ENCODE measurements around the gene MTMR2. TPM values are rescaled to one million over a fixed set of nuclear protein-coding genes. Genes with fewer than 3 reads are reported as not detected.

MTMR2 gene
- total and polyA plus RNA-seq, 10 of the 15 experiments (the other 5 are each of a cell fraction or from before 2014, with no cell fraction given): 7.6 to 46.6 (median 22.5) TPM

- 0 out of 2 replicates have a peak, but pooled peaks have one; percentile 26 for TF ChIP-seq RCOR1 (conservative IDR thresholded peaks at IDR 0.05; ENCODE audit: low read depth, low read length)
- TF ChIP-seq ELK1 (IDR thresholded peaks at IDR 0.05; ENCODE audit: low read depth, low read length): peak; percentile 81
- TF ChIP-seq NBN (IDR thresholded peaks at IDR 0.05): no peak; the same call in 1 of the 2 replicates
- TF ChIP-seq MTA2 (IDR thresholded peaks at IDR 0.05; ENCODE audit: low read depth): no peak
- TF ChIP-seq NR2F1 (conservative IDR thresholded peaks at IDR 0.05): peak; percentile 33; the same call in 1 of the 2 replicates
- no peak for TF ChIP-seq MTA3 (IDR thresholded peaks at IDR 0.05; ENCODE audit: borderline replicate concordance, low read length)
- TF ChIP-seq EP300 (IDR thresholded peaks at IDR 0.05; ENCODE audit: borderline replicate concordance in 1 of 2, control insufficient read depth in 1 of 2, low read depth in 2 of 2, low read length in 2 of 2): peak in 1 of 2 experiments; percentile 43; a peak in 1 of 4 replicates
- no peak for TF ChIP-seq SUPT20H (IDR thresholded peaks at IDR 0.05; ENCODE audit: borderline replicate concordance, control insufficient read depth, low read depth, low read length)
- no peak for TF ChIP-seq STAT1 (conservative IDR thresholded peaks at IDR 0.05)
- TF ChIP-seq ZBTB4 (CRISPR knock-in tag; IDR thresholded peaks at IDR 0.05): no peak
- TF ChIP-seq ESRRA (IDR thresholded peaks at IDR 0.05; ENCODE audit: low read length): no peak
- TF ChIP-seq YY1 (IDR thresholded peaks at IDR 0.05; ENCODE audit: low read depth, low read length): 0 out of 2 replicates have a peak, but pooled peaks have one; percentile 30
- peak; percentile 69; the same call in 1 of the 2 replicates for TF ChIP-seq MYB (IDR thresholded peaks at IDR 0.05; ENCODE audit: borderline replicate concordance, low read depth, low read length)
- no peak for TF ChIP-seq E4F1 (IDR thresholded peaks at IDR 0.05; ENCODE audit: borderline replicate concordance, partially characterized antibody)
- no peak for TF ChIP-seq CEBPZ (IDR thresholded peaks at IDR 0.05; ENCODE audit: low read depth, low read length)
- no peak for TF ChIP-seq HDAC2 (IDR thresholded peaks at IDR 0.05)
- TF ChIP-seq IRF3 (IDR thresholded peaks at IDR 0.05): no peak; the same call in 1 of the 2 replicates
- TF ChIP-seq STAT3 (IDR thresholded peaks at IDR 0.05; ENCODE audit: low read depth, low read length): no peak
- TF ChIP-seq PAX5 (IDR thresholded peaks at IDR 0.05; ENCODE audit: borderline replicate concordance, low read depth, low read length): 0 out of 2 replicates have a peak, but pooled peaks have one; percentile 11
These were observed 134.3 kb downstream of the MTMR2 start, which contains the start of gene FAM76B (continued) for GRCh38 chr11:95789506-95790122.
